GM18868 (cell line): ENCODE results near the gene TLNRD1.
A peak's percentile ranks its signal among the peaks of the same experiment; 100 is the strongest.

Experiments
- ATAC-seq: cut with Tn5 transposase; IDR thresholded peaks from one replicate; pipeline ENCODE4 v1.9.1; 2021; ENCODE audit warnings: mild to moderate bottlenecking, moderate library complexity; ENCODE audit not compliant: unreplicated experiment

The TLNRD1 gene

DNA sequence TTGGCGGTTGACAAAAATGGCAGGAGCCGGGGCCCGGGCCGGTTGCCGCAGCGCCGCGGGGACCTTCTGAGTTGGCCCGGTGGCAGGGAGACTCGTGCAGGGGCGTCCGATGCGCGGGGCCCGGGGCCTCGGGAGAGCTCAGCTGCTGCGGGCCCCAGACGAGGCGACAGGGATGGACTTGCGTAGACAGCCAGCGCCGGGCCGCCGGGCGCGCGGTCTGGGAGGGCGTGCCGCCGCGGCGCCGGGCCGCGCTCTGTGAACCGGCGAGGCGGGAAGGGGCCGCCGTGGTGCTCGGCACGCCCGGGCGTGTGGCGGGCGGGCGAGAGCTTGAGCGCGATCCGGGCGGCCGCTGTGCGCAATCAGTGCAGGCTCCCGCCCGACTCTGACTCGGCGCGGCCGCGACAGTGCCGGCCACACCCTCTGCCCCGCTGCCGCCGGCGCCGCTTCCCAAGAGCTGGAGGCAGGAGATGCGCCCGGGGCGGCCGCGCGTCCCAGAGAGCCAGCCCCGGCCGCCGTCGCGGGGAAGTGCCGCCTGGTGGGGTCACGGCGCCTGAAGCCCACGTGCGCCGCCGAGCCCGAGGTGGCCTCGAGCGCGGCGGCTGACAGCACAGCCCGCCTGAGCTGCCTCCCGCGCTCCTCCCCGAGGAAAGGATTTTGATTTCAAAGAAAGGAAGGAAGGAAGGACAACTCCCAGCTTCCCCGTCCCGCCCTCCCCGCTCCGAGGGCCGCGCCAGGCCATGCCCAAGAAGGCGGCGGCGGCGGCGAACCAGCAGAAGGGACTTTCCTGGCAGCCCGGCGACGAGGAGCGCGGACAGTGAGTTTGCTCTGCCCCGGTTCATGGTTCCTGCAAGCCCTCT, 657 bp downstream of the TLNRD1 start:
- peak; percentile 36 for ATAC-seq

DNA sequence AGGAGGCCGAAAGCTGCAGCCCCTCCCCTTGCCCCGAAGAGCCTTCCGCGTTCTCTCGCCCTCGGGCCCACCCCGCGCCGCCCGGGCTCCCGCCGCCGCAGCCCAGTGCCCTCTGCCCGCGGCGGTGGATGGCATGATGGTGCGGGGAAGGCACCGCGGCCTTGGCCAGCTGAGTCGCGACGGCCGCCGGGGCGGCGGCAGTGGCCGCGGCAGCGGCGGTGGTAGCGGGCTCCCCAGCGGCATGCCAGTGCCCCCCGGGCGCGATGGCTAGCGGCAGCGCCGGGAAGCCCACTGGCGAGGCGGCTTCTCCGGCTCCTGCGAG, 1.2 kb downstream of the TLNRD1 start:
- ATAC-seq: no peak

DNA sequence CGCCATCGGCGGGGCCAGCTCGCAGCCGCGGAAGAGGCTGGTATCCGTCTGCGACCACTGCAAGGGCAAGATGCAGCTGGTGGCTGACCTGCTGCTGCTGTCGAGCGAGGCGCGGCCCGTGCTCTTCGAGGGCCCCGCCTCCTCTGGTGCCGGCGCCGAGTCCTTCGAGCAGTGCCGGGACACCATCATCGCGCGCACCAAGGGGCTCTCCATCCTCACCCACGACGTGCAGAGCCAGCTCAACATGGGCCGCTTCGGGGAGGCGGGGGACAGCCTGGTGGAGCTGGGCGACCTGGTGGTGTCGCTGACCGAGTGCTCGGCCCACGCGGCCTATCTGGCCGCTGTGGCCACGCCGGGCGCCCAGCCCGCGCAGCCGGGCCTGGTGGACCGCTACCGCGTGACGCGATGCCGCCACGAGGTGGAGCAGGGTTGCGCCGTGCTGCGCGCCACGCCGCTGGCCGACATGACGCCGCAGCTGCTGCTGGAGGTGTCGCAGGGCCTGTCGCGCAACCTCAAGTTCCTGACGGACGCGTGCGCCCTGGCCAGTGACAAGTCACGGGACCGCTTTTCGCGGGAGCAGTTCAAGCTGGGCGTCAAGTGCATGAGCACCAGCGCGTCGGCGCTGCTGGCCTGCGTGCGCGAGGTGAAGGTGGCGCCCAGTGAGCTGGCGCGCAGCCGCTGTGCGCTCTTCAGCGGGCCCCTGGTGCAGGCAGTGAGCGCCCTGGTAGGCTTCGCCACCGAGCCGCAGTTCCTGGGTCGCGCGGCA, 1.8 kb downstream of the TLNRD1 start:
- no peak for ATAC-seq

DNA sequence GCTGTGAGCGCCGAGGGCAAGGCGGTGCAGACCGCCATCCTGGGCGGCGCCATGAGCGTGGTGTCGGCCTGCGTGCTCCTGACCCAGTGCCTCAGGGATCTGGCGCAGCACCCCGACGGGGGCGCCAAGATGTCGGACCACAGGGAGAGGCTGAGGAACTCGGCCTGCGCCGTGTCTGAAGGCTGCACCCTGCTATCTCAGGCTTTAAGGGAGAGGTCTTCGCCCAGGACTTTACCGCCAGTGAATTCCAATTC, 2.3 kb downstream of the TLNRD1 start:
- no peak for ATAC-seq

DNA sequence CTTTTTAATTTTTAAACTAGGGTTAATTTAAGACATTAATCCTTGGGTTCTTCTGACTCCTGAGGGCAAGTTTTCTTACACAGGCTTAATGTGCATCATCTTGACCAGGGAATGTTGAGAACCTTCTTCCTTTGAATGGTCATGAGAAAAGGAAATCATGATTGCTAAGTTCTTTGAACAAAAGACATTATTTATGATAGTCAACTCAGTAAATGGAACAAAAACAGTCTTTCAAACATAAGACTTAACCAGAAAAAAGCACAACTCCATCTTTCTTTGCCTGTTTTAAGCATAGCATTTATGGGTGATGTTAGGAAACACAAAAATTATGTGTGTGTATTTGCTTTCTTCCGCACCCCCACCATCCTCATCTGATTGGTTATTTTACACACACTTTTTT, 5.4 kb downstream of the TLNRD1 start:
- ATAC-seq: no peak

DNA sequence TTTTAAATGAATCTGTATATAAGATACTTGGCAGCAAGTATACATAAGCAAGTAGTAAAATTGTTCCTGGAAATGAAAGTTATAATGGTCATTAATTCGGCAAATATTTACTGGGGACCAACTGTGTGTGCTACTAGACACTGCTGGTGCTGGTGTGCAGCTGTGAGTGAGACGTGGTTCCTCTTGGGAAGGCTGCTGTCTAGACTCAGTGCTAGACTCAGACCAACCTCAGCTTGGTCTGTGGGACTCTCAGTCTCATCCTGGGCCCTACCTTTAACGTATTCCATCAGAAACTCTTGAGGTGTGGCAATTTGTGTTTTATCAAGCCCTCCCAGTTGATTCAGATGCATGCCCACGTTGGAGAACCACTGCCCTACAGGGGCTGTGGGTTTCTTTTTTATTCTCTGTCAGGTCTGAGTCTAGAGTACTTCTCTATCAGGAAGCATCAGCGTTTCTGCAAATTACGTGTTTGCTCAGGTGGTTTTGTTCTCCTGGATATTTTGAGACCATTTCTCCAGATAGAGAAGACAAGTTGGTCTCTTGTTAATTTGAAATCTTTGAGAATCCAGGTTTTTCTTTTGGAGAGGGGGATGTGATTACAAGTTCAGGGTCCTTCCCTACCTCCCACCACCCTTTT, 6.8 kb downstream of the TLNRD1 start:
- ATAC-seq: no peak

DNA sequence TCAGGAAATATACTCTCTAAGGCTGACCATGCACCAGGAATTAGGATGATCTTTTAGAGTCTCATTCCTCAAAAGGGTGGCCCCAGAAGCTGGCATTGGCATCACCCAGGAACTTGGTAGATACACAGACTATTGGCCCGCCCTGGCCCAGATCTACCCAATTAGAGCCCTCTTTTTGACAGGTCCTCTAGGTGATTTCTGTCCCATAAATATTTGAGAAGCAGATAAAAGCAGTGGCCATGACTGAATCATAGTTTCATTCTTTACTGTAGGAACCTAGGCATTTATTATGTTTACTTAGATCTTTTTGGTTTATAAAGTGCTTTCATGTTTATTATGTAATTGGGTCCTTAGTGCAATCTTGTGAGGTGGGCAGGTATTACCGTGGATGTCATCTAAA, 7.6 kb downstream of the TLNRD1 start:
- ATAC-seq: no peak

DNA sequence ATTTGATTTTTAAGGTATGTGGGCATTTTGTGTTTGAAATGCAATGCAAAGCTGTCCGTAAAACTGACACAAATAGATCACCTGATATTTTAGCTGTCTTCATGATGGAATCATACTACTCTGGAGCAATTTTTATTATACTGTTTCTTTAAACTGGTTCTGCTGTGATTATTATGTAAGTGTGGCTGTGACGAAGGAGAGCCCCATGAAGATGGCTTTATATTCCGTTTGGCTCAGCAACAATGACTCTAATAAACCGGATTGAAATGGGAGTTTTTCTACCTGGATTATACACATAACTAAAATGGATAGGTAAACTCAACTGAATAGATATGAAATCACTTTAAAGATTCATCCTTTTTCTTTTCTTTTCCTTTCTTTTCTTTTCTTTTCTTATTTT, 9.4 kb downstream of the TLNRD1 start:
- no peak for ATAC-seq

DNA sequence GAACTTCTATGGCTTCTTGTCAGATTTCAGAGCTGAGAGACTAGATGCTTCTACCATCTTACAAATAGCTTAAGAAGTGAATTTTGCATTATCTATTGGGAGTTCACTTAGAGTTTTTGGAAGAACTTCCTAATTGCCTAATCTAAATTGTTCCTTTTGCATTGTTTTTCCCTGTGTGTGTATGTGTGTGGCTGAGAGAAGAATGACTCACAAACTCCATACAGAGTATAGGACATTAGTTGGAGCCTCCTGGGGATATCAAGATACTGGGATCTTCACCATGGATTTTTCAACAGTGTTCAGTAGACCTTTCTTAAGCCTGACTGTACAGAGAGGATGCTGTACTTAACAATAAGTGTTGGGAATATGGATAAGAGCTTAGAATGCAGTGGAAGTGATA, 10.9 kb downstream of the TLNRD1 start:
- no peak for ATAC-seq

DNA sequence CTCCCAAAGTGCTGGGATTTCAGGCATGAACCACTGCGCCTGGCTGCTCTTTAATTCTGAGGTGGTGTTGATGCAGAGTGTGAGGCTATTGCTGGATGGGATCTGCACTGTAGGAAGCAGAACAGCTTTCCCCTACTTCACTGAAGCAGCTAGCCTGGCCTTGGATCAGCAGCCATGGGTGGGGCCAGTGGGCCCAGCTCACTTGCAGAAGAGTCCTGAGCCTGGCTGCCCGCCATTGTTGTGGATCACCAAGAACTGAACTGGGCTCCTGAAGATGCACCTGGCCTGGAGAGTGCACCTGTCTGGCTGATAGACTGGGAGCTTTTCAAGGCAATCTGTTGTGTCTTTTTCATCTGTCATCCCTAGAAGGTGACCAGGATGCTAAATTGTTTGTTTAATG, 11.9 kb downstream of the TLNRD1 start:
- ATAC-seq: no peak

DNA sequence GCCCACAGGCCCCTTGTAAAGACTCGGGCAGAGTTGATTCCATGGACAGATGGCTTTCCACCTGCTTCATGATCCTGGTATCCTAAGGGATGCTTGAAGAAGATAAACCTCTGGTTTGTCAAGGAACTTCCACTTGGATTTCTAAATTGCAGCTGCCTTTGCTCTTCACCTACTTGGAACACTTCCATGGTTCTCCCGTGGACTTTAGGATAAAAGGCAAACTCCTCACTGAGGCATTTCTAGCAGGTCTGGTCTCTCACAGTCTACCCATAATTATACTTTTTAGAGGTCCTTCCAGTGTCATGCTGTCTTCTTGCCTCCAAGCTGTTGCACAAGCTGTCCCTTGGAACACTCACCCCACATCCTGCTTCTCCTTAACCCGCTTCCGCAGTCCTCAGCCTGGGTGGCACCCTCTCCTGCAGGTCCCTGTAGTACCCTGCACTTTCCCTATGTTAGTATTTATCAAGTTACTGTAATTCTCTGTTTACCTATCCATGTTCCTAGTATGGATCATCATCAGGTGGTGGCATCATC, 12.7 kb downstream of the TLNRD1 start:
- no peak for ATAC-seq

DNA sequence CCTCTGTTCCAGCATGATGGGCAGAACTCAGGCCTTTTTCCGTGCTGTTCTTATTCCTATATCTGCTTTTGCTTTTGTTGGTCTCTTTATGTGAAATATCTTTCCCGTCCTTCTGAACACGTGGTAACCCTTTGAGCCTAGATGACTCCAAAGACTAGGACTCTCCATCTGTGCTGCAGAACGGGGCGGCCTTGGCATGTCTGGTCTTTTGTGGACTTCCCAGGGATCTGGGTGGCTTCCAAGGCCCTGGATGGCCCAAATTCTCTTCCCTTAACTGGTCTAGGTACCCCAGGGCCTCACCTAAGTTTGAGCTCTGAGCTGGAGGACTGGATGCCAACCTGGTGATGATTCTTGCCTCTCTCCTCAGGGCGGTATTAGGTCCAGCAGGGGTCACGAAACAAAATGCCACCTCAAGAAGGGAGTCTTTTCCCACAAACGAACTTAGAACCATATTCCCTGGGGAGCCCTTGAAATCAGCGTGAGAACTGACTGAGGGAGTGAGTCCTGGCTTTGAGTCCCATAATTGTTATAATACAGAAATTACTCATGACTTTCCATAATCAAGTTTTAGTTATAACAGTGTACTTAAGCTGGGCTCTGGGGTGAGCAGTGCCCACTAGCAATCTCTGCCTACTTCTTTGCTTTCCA, 13.8 kb downstream of the TLNRD1 start:
- ATAC-seq: no peak

DNA sequence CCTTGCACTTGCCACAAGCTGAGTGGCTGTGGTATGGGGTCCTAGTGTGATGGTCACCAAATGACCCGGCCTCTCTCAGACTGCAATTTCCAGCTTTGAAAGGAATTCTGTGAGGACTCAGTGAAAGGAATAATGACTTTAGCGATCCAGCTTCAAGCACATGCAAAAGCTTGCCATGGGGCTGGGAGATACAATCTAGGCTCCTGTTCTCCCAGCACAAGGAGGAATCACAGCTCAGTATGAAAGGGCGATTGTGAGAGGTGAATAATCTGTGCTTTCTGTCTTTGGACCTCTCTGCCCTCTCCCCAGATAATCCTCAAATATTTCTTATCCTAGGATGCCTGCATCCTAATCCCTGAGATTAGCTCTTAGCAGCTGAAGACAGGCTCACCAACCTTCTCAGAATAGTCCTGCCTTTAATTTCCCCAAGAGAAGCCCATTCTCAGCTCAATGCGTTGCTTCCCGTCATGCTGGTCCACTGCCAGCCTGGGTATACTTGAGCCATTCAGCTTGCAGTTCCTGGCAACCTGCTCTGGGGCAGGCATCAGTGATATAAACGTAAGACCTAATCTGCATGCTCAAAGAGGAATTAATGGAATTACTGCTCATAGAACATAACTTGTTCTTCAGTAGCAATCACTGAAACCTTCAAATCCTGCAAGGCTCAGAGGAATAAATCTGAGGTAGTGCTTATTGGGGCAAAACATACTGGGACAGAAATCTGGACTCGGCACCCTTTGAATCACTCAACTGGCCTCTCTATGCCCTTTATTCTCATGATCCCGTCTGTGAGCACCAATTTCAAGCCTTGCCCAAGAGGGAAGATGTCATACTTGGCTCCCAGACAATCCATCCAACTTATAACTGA, 15.1 kb downstream of the TLNRD1 start:
- no peak for ATAC-seq

DNA sequence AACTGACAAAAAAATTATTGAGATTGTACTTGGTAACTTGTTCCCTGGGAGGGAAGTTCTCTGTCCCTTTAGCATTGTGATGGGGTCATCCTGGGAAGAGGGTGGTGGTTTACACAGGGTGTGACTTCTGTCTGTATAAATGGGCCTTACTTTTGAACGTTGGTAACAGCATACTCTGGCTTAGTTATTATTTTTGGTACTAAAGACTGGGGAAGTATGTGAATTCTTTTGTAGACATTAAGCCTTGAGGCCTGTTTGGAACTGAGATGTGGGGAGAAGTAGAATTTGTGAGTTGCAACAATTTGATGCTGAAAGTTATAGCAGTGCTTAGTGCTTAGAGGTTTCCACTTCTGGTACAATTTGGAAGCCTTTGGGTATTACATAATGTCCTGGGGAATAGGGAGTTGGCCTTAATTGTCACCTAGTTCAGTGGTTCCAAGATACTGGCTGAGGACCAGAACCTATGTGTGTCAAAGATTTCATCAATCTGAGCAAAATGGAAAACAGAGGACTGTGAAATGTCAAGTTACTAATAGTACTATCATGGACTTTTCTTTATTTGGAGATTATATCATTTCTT, 15.9 kb downstream of the TLNRD1 start:
- ATAC-seq: no peak

DNA sequence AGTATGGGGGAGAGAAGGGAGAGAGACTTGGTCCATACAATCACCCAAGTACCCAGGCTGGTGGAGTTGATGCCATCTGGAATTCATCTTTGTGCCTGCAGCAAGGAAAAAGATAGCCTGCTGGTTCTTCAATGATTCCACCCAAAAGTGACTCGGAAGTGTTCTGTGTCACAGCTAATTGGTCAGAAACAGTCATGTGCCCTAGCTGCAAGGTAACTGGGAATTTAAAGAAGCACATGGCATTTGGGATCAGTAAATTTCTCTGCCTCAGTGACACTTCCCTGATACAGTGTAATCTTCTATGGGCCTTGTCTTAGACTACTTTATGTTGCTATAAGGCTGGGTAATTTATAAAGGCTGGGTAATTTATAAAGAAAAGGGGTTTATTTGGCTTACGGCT, 17.5 kb downstream of the TLNRD1 start:
- ATAC-seq: no peak

DNA sequence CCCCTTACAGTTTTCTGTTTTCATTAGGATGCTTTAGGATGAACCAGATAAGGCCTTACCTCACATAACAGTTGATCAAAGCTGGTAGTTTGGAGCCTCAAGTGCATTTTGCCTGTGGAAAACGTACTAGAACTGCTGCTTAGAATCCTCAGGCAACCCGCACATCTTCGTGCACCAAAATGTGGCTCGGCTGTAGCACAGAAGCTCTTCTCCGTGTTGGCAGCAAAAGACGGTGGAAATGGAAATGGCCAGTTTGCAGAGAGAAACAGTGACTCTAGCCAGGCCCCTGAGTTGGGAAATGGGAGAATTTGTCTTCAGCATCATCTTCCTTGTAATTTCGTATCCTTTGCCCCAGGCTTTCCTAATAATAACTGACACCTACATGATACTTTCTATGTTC, 20.6 kb downstream of the TLNRD1 start:
- ATAC-seq: no peak

DNA sequence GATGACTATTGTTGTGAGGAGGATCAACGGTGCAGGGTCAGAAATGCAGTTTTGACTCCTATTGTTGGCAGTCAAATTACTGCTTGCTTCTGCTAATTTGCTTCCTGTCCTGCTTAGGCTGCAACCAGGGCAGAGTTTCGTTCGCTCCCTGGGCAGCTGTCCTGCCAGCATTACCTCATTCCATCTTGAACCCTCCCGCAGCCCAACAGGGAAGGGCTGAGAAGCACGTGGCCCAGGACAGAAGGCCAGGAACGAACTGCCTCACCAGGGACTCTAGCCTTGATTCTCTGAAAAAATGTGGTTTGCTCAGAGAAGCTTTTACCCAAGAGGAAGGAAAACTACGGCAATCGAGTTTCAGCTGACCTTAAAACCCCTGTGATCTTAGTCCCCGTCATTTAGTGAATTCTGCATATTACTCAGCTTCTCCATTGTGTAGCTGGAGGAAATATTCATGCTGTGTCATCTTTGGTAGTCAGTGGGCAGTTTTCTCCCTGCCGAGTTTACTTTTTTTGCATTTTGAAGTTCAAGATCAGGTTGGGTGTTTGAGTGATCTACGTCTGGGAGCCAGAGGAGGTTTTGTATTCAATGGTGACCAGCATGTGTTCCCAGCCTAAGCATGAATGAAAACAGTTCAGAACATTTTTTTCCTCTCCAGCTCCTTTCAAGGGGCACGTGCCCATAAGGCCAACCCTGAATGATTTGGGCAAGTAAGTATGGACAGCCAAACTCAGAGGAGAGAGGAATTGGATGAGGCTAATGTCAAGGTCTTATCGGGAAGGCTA, 23.0 kb downstream of the TLNRD1 start:
- peak; percentile 89 for ATAC-seq

DNA sequence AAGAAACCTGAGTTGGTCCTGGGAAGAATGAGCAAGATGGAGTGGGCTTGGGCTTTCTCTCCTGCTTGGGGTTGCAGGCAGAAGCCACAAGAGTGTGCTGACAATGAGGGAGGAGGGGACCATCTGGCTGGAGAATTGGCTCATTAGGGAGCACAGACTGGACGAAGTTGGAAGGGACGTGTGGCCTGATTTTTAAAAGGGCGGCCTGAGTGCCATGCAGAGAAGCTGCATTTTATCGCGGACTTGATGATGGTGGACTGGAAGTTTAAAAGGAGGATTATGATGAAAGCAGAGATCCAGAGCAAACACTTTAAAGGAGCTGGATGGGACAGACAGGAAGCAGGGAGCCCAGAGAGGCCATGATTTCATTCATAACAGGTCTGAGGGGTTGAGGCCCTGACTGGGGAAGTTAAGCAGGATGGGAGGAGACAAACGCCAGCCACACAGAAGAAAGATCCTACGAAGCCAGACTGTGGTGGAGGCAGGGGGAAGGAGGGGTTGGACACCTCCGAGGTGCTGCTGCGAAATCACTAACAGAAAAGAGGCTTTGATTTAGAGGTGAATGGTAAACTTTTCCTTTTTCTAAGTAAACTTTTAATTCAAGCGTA, 23.6 kb downstream of the TLNRD1 start:
- ATAC-seq: no peak

DNA sequence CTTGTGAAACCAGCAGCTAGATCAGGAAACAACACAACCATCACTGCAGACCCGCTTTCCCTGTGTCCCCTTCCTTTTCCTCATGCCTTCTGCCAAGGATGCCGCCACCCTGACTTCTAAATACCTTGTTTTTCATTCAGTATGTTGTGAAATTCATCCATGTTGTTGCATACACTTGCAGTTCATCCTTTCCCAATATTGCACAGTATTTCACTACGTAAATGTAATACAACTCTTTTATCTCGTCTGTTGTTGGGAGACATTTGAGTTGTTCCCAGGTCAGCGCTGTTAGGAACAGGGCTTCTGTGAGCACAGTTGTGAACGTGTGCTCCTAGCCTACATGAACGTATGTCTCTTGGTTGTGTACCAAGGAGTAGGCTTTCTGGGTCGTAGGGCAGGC, 24.2 kb downstream of the TLNRD1 start:
- ATAC-seq: no peak
